HepG2 (cell line): ENCODE results near the gene GLG1. TPM values are rescaled to one million over a fixed set of nuclear protein-coding genes. Genes with fewer than 3 reads are reported as not detected.

Experiments used
- ATF7 ChIP-seq, 2 experiments: fragments of 450-650 bp in 1 of 2; sonication (generic) in 1 of 2; formaldehyde crosslinking in 1 of 2; IDR thresholded peaks; 2 replicates each; pipeline versions ENCODE4 v1.4.0 to v1.6.1; 2016 to 2020; ENCODE audit warnings: antibody characterized with exemption in 1 of 2, mild to moderate bottlenecking in 1 of 2, missing genetic modification reagents in 1 of 2
- BRD4 ChIP-seq: sonication (generic); formaldehyde crosslinking; IDR thresholded peaks from 2 replicates; pipeline ENCODE4 v1.4.0; 2020; ENCODE audit warnings: missing genetic modification reagents
- CBX1 ChIP-seq: IDR thresholded peaks from one replicate; pipeline ENCODE4 v1.6.1; 2016; ENCODE audit warnings: antibody characterized with exemption, low read depth
- GATAD2A ChIP-seq: IDR thresholded peaks from 2 replicates; pipeline ENCODE4 v1.6.1; 2016
- HIVEP1 ChIP-seq: sonication (generic); formaldehyde crosslinking; IDR thresholded peaks from 2 replicates; pipeline ENCODE4 v1.4.0; 2020; ENCODE audit warnings: mild to moderate bottlenecking, missing genetic modification reagents
- MATR3 ChIP-seq: sonication (generic); formaldehyde crosslinking; IDR thresholded peaks from 2 replicates; pipeline ENCODE4 v1.4.0; 2020; ENCODE audit warnings: missing genetic modification reagents
- MXD1 ChIP-seq: sonication (generic); formaldehyde crosslinking; IDR thresholded peaks from 2 replicates; pipeline ENCODE4 v1.4.0; 2020; ENCODE audit warnings: mild to moderate bottlenecking, missing genetic modification reagents
- MXI1 ChIP-seq: IDR thresholded peaks from 3 replicates; pipeline ENCODE4 v1.6.1; 2012; ENCODE audit warnings: low read depth, low read length, inconsistent platforms, borderline replicate concordance
- RAD21 ChIP-seq: fragments of 450-650 bp; formaldehyde crosslinking; IDR thresholded peaks from 2 replicates; pipeline ENCODE4 v1.5.0; 2020; ENCODE audit warnings: mild to moderate bottlenecking
- RARA ChIP-seq: IDR thresholded peaks from 2 replicates; pipeline ENCODE4 v1.6.1; 2016; ENCODE audit warnings: missing genetic modification reagents, missing compliant biosample characterization
- RCOR2 ChIP-seq: IDR thresholded peaks from 2 replicates; pipeline ENCODE4 v1.6.1; 2016; ENCODE audit warnings: missing biosample characterization, missing genetic modification reagents
- REXO4 ChIP-seq: sonication (generic); formaldehyde crosslinking; IDR thresholded peaks from 2 replicates; pipeline ENCODE4 v1.8.0; 2022; ENCODE audit warnings: missing genetic modification reagents, mild to moderate bottlenecking, borderline replicate concordance
- SIX1 ChIP-seq: sonication (generic); formaldehyde crosslinking; IDR thresholded peaks from 2 replicates; pipeline ENCODE4 v1.4.0; 2020; ENCODE audit warnings: missing genetic modification reagents, borderline replicate concordance
- SMAD9 ChIP-seq: sonication (generic); formaldehyde crosslinking; IDR thresholded peaks from 2 replicates; pipeline ENCODE4 v1.5.1; 2020; ENCODE audit warnings: mild to moderate bottlenecking, missing genetic modification reagents
- STAT5B ChIP-seq: sonication (generic); formaldehyde crosslinking; IDR thresholded peaks from 2 replicates; pipeline ENCODE4 v1.4.0; 2020; ENCODE audit warnings: missing genetic modification reagents
- TBX2 ChIP-seq: sonication (generic); formaldehyde crosslinking; IDR thresholded peaks from 2 replicates; pipeline ENCODE4 v1.5.0; 2020; ENCODE audit warnings: missing genetic modification reagents, mild to moderate bottlenecking, borderline replicate concordance
- ZBTB1 ChIP-seq: sonication (generic); formaldehyde crosslinking; IDR thresholded peaks from 2 replicates; pipeline ENCODE4 v1.4.0; 2020; ENCODE audit warnings: missing genetic modification reagents, borderline replicate concordance
- ZBTB37 ChIP-seq: sonication (generic); formaldehyde crosslinking; IDR thresholded peaks from 2 replicates; pipeline ENCODE4 v1.4.0; 2020; ENCODE audit warnings: mild to moderate bottlenecking, missing genetic modification reagents
- ZHX2 ChIP-seq, 2 experiments: sonication (generic) in 1 of 2; formaldehyde crosslinking in 1 of 2; IDR thresholded peaks; 2 replicates each; pipeline versions ENCODE4 v1.6.1 to v1.9.0; 2014 to 2022; ENCODE audit warnings: antibody characterized with exemption in 1 of 2, borderline replicate concordance in 1 of 2, inconsistent platforms in 1 of 2, low read depth in 1 of 2, missing genetic modification reagents in 1 of 2
- ZNF230 ChIP-seq: sonication (generic); formaldehyde crosslinking; IDR thresholded peaks from 2 replicates; pipeline ENCODE4 v1.4.0; 2020; ENCODE audit warnings: mild to moderate bottlenecking, missing genetic modification reagents
- ZNF251 ChIP-seq: sonication (generic); formaldehyde crosslinking; IDR thresholded peaks from 2 replicates; pipeline ENCODE4 v1.9.0; 2021; ENCODE audit warnings: mild to moderate bottlenecking, missing genetic modification reagents
- ZNF282 ChIP-seq: fragments of 450-650 bp; IDR thresholded peaks from 2 replicates; pipeline ENCODE4 v1.6.1; 2018; ENCODE audit not compliant: partially characterized antibody
- ZNF333 ChIP-seq: sonication (generic); formaldehyde crosslinking; IDR thresholded peaks from 2 replicates; pipeline ENCODE4 v1.4.0; 2020; ENCODE audit warnings: mild to moderate bottlenecking, missing genetic modification reagents, borderline replicate concordance
- polyA plus RNA-seq, 8 experiments: library from polyadenylated mRNA; depleted of rRNA in 3 of 8; stranded (reverse) in 7 of 8; unstranded in 1 of 8; fragments of >200 nt; fragmentation: Illumina TruSeq in 4 of 8; extraction: Trizol in 4 of 8; gene quantifications; 2 replicates each; pipeline versions ENCODE4 v1.2.1 to v1.2.3, GENCODE V29; 2011 to 2016; ENCODE audit warnings: low read depth in 4 of 8, missing spikeins in 1 of 8, mixed read lengths in 1 of 8; ENCODE audit not compliant: insufficient read depth in 1 of 8
- total RNA-seq, 5 experiments: library from RNA; depleted of rRNA; stranded (reverse); fragments of >200 nt; fragmentation: Illumina TruSeq; extraction: Trizol; gene quantifications; 2 replicates each; pipeline ENCODE4 v1.2.3, GENCODE V29; 2016; ENCODE audit warnings: low read depth in 1 of 5

GLG1 gene
- total and polyA plus RNA-seq, 2 of the 13 experiments (the other 11 are each of a cell fraction or from before 2014, with no cell fraction given), result 87.7 to 141 TPM

- no peak for TF ChIP-seq ZHX2 (IDR thresholded peaks at IDR 0.05; ENCODE audit: low read depth)
- no peak for TF ChIP-seq ZHX2 (CRISPR knock-in tag; IDR thresholded peaks at IDR 0.05; ENCODE audit: borderline replicate concordance)
- TF ChIP-seq CBX1, result no peak
- no peak for TF ChIP-seq RAD21 (CRISPR knock-in tag)
- TF ChIP-seq SMAD9 (CRISPR knock-in tag), result no peak
- no peak for TF ChIP-seq STAT5B (CRISPR knock-in tag)
- no peak for TF ChIP-seq MATR3
- peak; percentile 64 for TF ChIP-seq TBX2
- peak; percentile 91 for TF ChIP-seq RCOR2 (CRISPR knock-in tag)
- TF ChIP-seq SIX1 (CRISPR knock-in tag), result peak; percentile 63
- peak; percentile 64; the same call in 1 of the 3 replicates for TF ChIP-seq MXI1
- no peak for TF ChIP-seq ZNF251 (CRISPR knock-in tag)
- TF ChIP-seq MXD1 (CRISPR knock-in tag), result no peak
- TF ChIP-seq ZNF230, result 0 out of 2 replicates have a peak, but pooled peaks have one; percentile 54
- no peak for TF ChIP-seq REXO4 (CRISPR knock-in tag)
- TF ChIP-seq ZBTB1 (CRISPR knock-in tag), result no peak
- no peak for TF ChIP-seq ZNF282
- TF ChIP-seq ZBTB37 (CRISPR knock-in tag), result no peak
- no peak for TF ChIP-seq HIVEP1 (CRISPR knock-in tag)
- 0 out of 2 replicates have a peak, but pooled peaks have one; percentile 31 for TF ChIP-seq ATF7 (IDR thresholded peaks at IDR 0.05)
- TF ChIP-seq ATF7 (CRISPR knock-in tag; IDR thresholded peaks at IDR 0.05), result peak; percentile 44; the same call in 1 of the 2 replicates
- TF ChIP-seq RARA (CRISPR knock-in tag), result peak; percentile 81
- TF ChIP-seq GATAD2A (CRISPR knock-in tag), result peak; percentile 90
- TF ChIP-seq ZNF333 (CRISPR knock-in tag), result no peak
- no peak for TF ChIP-seq BRD4
These were observed 36.3 kb downstream of the GLG1 start (continued) for GRCh38 chr16:74570412-74571301.
